Hematopoietic multipotent progenitor cell (in vitro differentiated cells): Measurements from ENCODE around the gene SMIM26. TPM values are rescaled to one million over a fixed set of nuclear protein-coding genes. Genes with fewer than 3 reads are reported as not detected.

ENCODE experiments used
- DNase-seq, 3 donors: peaks; one replicate each; pipeline ENCODE4 v3.0.0-alpha.2; 2011 to 2015; ENCODE audit warnings: low read depth in 2 of 3, low spot score in 2 of 3
- small RNA-seq: library from RNA; depleted of rRNA; stranded (forward); fragments of <200 nt; gene quantifications from one replicate; pipeline ENCODE3, GENCODE V24; 2012
- total RNA-seq: library from RNA; depleted of rRNA; stranded (reverse); fragments of >200 nt; gene quantifications from one replicate; pipeline ENCODE4 v1.2.3, GENCODE V29; 2012

Gene SMIM26
- total RNA-seq, 1 donor, result 92.6 TPM

- peak in 1 of 3 donors; percentile 45 for DNase-seq
Observed at GRCh38 chr20:18578581-18578980, 11.3 kb downstream of the SMIM26 start.

- DNase-seq, result no peak
Observed at GRCh38 chr20:18580012-18580411, 12.8 kb downstream of the SMIM26 start.

GRCh38 chr20:18585134-18585533 is 17.9 kb downstream of the SMIM26 start:
- DNase-seq, result no peak

DNA sequence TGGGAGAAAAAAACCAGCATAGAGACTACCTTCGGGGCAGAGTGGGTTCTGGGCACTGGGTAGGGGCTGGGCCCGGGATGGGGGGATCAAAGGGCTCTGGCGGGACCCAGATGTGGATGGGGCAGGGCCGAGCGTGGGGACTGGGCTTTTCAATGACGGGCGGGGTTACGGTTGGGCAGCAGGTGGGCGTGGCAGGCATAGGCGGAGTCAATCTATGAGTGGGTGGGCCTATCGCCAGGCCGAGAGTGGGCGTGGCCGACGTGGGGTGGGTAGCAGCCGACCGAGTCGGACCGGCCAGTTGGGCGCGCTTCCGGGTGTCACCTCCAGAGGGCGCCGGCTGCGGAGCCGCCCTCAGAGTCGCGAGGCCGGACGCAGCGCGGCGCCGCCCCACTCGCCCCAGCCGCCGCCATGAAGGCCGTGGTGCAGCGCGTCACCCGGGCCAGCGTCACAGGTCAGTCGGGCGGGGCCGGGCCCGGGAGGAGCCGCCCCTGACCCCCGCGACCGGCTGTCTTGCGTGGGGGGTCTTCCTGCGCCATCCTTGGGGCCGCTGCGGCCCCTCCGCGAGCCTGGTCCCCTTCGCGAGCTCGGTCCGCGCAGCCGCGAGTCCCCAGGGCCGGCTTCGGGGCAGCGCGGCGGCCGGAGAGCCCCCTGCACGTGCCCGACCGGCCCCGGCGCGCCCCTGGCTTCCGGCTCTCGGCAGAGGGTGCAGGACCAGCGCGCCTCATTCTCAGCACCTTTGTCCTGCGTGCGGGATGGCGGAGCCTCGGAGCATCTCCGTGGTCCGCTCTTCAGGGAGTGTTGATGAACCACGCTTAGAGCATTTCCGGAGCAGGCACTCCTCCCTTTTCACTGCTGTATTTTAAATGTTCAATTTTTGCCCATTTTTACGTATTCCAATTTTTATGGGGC is 20.7 kb downstream of the SMIM26 start, which contains the start of gene DTD1:
TSS of gene DTD1 (plus strand) at position 390 of the 909 bp plus-strand sequence. CDS start at position 409, 19 bp downstream.
- DNase-seq, result peak; percentile 47 to 88 (median 88)

- peak in 1 of 3 donors; percentile 15 for DNase-seq
Observed at GRCh38 chr20:18588574-18588933, 21.3 kb downstream of the SMIM26 start.

DNA sequence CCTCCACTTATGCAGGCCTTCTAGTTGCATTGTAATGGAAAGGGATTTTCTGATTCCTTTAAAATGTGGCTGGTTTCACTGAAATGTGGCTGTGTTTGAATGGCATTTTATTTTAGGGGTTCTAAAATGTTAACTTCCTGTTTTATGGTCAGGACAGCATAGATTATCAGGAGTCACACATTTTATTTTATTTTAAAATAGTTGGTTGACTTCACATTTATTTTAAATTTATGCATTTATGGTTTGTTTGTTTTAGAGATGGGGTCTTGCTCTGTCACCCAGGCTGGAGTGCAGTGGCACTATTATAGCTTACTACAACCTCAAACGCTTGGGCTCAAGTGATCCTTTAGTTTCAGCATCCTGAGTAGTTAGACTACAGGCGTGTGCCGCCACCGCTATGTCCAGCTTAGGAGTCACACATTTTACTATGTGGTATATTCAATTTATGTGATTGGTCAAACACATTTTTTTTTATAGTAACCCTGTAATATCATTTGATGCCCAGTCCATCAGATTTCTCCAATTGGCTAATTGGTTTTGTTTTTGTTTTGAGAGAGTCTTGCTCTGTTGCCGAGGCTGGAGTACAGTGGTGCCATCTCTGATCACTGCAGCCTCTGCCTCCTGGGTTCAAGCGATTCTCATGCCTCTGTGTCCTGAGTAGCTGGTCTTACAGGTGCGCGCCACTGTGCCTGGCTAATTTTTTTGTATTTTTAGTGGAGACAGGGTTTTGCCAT is 22.9 kb downstream of the SMIM26 start:
- DNase-seq, result peak in 1 of 3 donors; percentile 53

GRCh38 chr20:18596270-18596669 is 29.0 kb downstream of the SMIM26 start:
- no peak for DNase-seq

DNA sequence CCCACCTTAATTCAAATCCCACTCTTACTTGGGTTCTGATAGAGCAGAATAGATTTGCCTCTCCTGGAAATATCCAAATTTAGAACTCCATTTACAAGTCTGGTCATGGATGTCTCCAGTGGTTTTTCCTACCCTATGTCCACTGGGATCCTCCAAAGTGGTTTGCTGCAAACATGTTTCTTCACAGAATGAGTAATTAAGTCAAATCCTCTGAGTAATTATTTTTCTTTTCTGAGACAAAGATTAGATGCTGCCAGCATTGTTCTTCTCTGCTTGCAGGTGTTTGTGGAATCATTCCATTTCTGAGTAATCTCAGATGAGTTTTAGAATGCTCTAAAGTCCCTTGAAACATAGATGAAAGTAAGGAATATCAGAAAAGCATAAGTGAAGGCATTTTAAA is 42.5 kb downstream of the SMIM26 start:
- no peak for DNase-seq

DNA sequence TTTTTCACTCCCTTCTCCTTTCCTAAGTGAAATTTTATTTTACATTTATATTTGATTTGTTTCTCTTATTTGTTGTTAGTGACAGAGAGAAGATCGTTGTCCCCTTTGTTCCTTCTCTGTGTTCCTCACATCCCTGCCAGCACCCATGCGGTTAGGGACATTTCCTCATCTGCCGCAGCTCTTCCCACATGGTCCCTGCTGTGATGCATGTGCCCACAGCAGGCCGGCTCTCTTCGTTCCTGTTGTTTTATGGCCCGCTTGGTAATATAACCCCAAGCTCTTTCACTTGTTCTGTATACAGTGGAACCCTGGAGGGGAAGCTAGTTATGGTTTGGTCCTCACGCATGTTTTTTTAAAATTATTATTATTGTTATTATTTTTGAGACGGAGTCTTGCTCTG is 44.3 kb downstream of the SMIM26 start:
- DNase-seq, result no peak

DNA sequence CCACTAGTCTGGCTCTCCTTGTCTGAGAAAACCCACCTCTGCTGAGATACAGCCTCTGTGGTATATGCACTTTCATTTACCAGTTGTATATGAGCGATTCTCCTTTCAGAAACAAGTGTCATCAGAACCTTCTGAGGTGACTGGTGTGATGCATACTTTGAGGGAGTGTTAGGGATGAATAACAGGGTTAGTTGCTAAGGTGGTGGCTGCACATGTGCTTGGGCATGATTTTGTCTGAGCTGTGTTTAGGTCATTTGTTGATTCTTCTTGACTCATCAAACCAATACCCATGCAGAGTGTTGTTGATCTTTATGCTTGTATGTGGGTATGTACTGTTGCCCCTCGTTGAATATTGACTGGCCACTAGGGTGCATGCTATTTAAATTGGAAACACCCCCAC is 46.3 kb downstream of the SMIM26 start:
- DNase-seq, result no peak

- no peak for DNase-seq
Observed at GRCh38 chr20:18614244-18614643, 47.0 kb downstream of the SMIM26 start.

DNA sequence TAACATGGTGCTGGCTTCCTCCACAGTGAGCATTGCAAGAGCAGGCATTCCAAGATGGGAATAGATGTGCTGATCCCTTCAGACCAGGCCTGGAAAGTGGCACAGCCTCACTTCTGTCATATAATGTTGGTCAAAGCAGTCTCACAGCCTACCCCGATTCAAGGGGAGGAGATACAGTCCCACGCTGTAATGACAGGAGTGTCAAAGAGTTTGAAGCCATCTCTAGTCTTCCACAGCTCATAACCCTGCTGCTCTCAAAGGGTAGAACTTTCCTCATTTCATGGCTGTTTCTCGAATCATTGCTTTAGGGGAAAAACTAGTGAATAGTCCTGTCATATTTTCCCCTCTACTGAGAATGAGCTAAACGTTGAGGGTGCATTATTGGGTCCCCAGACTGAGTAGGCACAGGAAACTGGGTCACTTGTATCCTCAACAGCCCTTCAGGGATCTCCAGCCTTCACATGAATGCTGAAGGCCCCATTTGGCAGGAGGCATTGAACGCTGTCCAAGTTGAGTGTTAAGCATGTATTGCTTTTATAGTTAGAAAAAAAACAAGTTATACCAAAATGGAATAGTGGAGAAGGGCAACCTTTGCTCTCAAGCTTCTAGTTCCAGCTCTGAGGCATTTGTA is 47.9 kb downstream of the SMIM26 start:
- no peak for DNase-seq

Small RNA genes lying within 50 kb of the gene (small RNA-seq; reads per million reads assigned to genes)
- not detected for gene RN7SL638P
- gene RNU6ATAC34P, result not detected

Other genes starting within 250 kb of the SMIM26 start
- 1.9 TPM for gene DZANK1, start 100.4 kb upstream of the SMIM26 start, total RNA-seq
- 4.0 TPM for gene POLR3F, start 100.0 kb upstream of the SMIM26 start, total RNA-seq
- gene RBBP9, start 70.2 kb upstream of the SMIM26 start, total RNA-seq, result 10.0 TPM
- 53.1 TPM for gene SEC23B, start 59.5 kb upstream of the SMIM26 start, total RNA-seq
- 39.6 TPM for gene DTD1, start 20.6 kb downstream of the SMIM26 start, total RNA-seq
- gene SCP2D1, start 246.4 kb downstream of the SMIM26 start, total RNA-seq, result not detected